ENCODE results near the gene NHP2. TPM values are rescaled to one million over a fixed set of nuclear protein-coding genes. Genes with fewer than 3 reads are reported as not detected.
A peak's percentile ranks its signal among the peaks of the same experiment; 100 is the strongest.

Gene NHP2
- total and polyA plus RNA-seq, 10 of the 15 experiments (the other 5 are each of a cell fraction or from before 2014, with no cell fraction given), result 39.2 to 513 (median 198) TPM

- FAIRE-seq (no peak), ATAC-seq (no peak), DNase-seq (ENCODE audit: low read depth, low spot score) (no peak)
- TF ChIP-seq STAT1 (conservative IDR thresholded peaks at IDR 0.05) (no peak), NFYB (IDR thresholded peaks at IDR 0.05; ENCODE audit: insufficient read depth, low read depth, low read length) (no peak)
- ChIA-PET SMC1A (ENCODE audit: uncharacterized antibody, unreplicated experiment) (interaction anchor here (0.6 to 2.6 kb wide), 6 partner anchors 10 to 120 kb away, joined by 3 to 9 read pairs (median 3); no protein-coding TSS in a partner anchor), RAD21 (ENCODE audit: unreplicated experiment) (interaction anchor here (0.8 kb wide), 1 partner anchor 15 kb away, joined by 3 read pairs; no protein-coding TSS in a partner anchor), CTCF (interaction anchor here (0.6 to 3.0 kb wide), 3 partner anchors 14 to 32 kb away, joined by 3 to 21 read pairs (median 4); no protein-coding TSS in a partner anchor), POLR2A (interaction anchor here (0.6 to 2.1 kb wide), 4 partner anchors 8 to 48 kb away, joined by 3 to 7 read pairs (median 3); partner anchors contain the start of gene NHP2)
- no peaks in the 10 kb centered on the region for H3K27me3 ChIP-seq (replicated peaks in 1 of 2; ENCODE audit: control insufficient read depth in 2 of 2, insufficient read depth in 2 of 2, low read length in 1 of 2)
- WGBS (ENCODE audit: insufficient coverage, insufficient replicate concordance, low lambda C conversion rate, missing lambda C conversion rate), result 0% methylated on average over 4 of the region's 4 CpGs
- H4K20me1 ChIP-seq (ENCODE audit: control insufficient read depth, insufficient read depth), result no peaks in the 10 kb centered on the region
- H3K9ac ChIP-seq (ENCODE audit: control insufficient read depth, insufficient read depth, low read length), result no peak overlapping the region
- H3K36me3 ChIP-seq (ENCODE audit: control insufficient read depth in 2 of 2, insufficient read depth in 2 of 2, low read length in 1 of 2), result no peaks in the 10 kb centered on the region
- intact Hi-C loops (cut with micrococcal nuclease; ENCODE audit: unreplicated experiment) (no loop called here), in situ Hi-C loops (cut with MboI) (no loop called here)
- no peak overlapping the region for H3K4me2 ChIP-seq (ENCODE audit: control insufficient read depth, insufficient read depth)
- H3K79me2 ChIP-seq (ENCODE audit: control insufficient read depth, insufficient read depth, low read length), result no peaks in the 10 kb centered on the region
- H3K4me3 ChIP-seq, result no peak overlapping the region
- H3K9me3 ChIP-seq (replicated peaks; ENCODE audit: control insufficient read depth, insufficient read depth, low read length), result no peaks in the 10 kb centered on the region
- no peak overlapping the region for H3K27ac ChIP-seq (ENCODE audit: control insufficient read depth, insufficient read depth)
- H2AFZ ChIP-seq (ENCODE audit: control insufficient read depth, low read depth, low read length), result 0 out of 2 replicates have a peak overlapping the region, but pooled peaks have one; percentile 4
- no TSS peak for BruUV-seq (replicated peaks)
- H3K4me1 ChIP-seq (ENCODE audit: control insufficient read depth, insufficient read depth, low read length), result peaks cover 11% of the 10 kb centered on the region
Measured at GRCh38 chr5:178106086-178106485, 47.6 kb downstream of the NHP2 start.

GRCh38 chr5:178104492-178104891, 49.2 kb downstream of the NHP2 start:
- H3K27ac ChIP-seq (ENCODE audit: control insufficient read depth, insufficient read depth), result no peak overlapping the region
- ChIA-PET CTCF (interaction anchor here (1.1 kb wide), 3 partner anchors 8 to 27 kb away, joined by 3 to 4 read pairs (median 4); no protein-coding TSS in a partner anchor), POLR2A (no interaction called here), SMC1A (ENCODE audit: uncharacterized antibody, unreplicated experiment) (interaction anchor here (0.5 kb wide), 1 partner anchor 12 kb away, joined by 3 read pairs; no protein-coding TSS in a partner anchor), RAD21 (ENCODE audit: unreplicated experiment) (no interaction called here)
- no peak overlapping the region for H2AFZ ChIP-seq (ENCODE audit: control insufficient read depth, low read depth, low read length)
- TF ChIP-seq SRF (IDR thresholded peaks at IDR 0.05; ENCODE audit: low read depth in 2 of 2, low read length in 2 of 2) (no peak), TCF3 (IDR thresholded peaks at IDR 0.05; ENCODE audit: borderline replicate concordance, insufficient read depth, low read depth, low read length) (no peak), CHD1 (IDR thresholded peaks at IDR 0.05; ENCODE audit: low read depth, low read length) (no peak), POU2F2 (IDR thresholded peaks at IDR 0.05; ENCODE audit: borderline replicate concordance, low read depth, low read length) (no peak), TARDBP (IDR thresholded peaks at IDR 0.05; ENCODE audit: borderline replicate concordance) (no peak), NFIC (IDR thresholded peaks at IDR 0.05; ENCODE audit: low read depth, low read length) (no peak), ZNF687 (IDR thresholded peaks at IDR 0.05) (no peak), NFXL1 (IDR thresholded peaks at IDR 0.05; ENCODE audit: borderline replicate concordance) (no peak), EZH2 (IDR thresholded peaks at IDR 0.05; ENCODE audit: borderline replicate concordance, control insufficient read depth, low read depth, low read length) (no peak), TCF12 (IDR thresholded peaks at IDR 0.05; ENCODE audit: low read depth, low read length) (no peak), CHD2 (IDR thresholded peaks at IDR 0.05; ENCODE audit: borderline replicate concordance, low read depth, low read length) (no peak), CEBPB (IDR thresholded peaks at IDR 0.05; ENCODE audit: borderline replicate concordance in 1 of 2, low read depth in 2 of 2, low read length in 2 of 2) (no peak)
- H3K9me3 ChIP-seq (replicated peaks; ENCODE audit: control insufficient read depth, insufficient read depth, low read length), result no peaks in the 10 kb centered on the region
- intact Hi-C loops (cut with micrococcal nuclease; ENCODE audit: unreplicated experiment), result no loop called here
- peaks cover 11% of the 10 kb centered on the region for H3K4me1 ChIP-seq (ENCODE audit: control insufficient read depth, insufficient read depth, low read length)
- no peak overlapping the region for H3K4me2 ChIP-seq (ENCODE audit: control insufficient read depth, insufficient read depth)
- no peak overlapping the region for H3K9ac ChIP-seq (ENCODE audit: control insufficient read depth, insufficient read depth, low read length)
- in situ Hi-C loops (cut with MboI), result no loop called here
- no peaks in the 10 kb centered on the region for H4K20me1 ChIP-seq (ENCODE audit: control insufficient read depth, insufficient read depth)
- no peak for FAIRE-seq
- no peaks in the 10 kb centered on the region for H3K27me3 ChIP-seq (replicated peaks in 1 of 2; ENCODE audit: control insufficient read depth in 2 of 2, insufficient read depth in 2 of 2, low read length in 1 of 2)
- DNase-seq (ENCODE audit: low read depth, low spot score), result no peak
- no peaks in the 10 kb centered on the region for H3K79me2 ChIP-seq (ENCODE audit: control insufficient read depth, insufficient read depth, low read length)
- no TSS peak for BruUV-seq (replicated peaks)
- H3K4me3 ChIP-seq, result no peak overlapping the region
- no peaks in the 10 kb centered on the region for H3K36me3 ChIP-seq (ENCODE audit: control insufficient read depth in 2 of 2, insufficient read depth in 2 of 2, low read length in 1 of 2)
- no peak for ATAC-seq
- WGBS (ENCODE audit: insufficient coverage, insufficient replicate concordance, low lambda C conversion rate, missing lambda C conversion rate), result 28% methylated on average over 4 of the region's 5 CpGs
